ENCODE results near the gene CNTLN.

CNTLN gene

GRCh38 chr9:17134396-17135294 is at the start of gene CNTLN:
CNTLN (plus strand) TSS chr9:17135040; CDS start chr9:17135066, 26 bp downstream.
- H2AFZ ChIP-seq (ENCODE audit: low read depth, low read length), result peak within 1 kb of the TSS; percentile 86
- H3K4me1 ChIP-seq (ENCODE audit: insufficient read depth, low read length), result no peaks in the 10 kb centered on the region
- H3K36me3 ChIP-seq (ENCODE audit: insufficient read depth, low read length), result no peaks in the 10 kb centered on the region

GRCh38 chr9:17088566-17088965 is 46.3 kb upstream of the CNTLN start:
- H2AFZ ChIP-seq (ENCODE audit: low read depth, low read length), result no peak overlapping the region

More at GRCh38 chr9:17134396-17135294, at the start of gene CNTLN:
- Histone ChIP-seq H3K27me3 (ENCODE audit: insufficient read depth, low read length) (no peaks in the 10 kb centered on the region), H3K4me3 (ENCODE audit: low read length) (peak within 1 kb of the TSS; percentile 65), H3K9me3 (ENCODE audit: low read length) (no peaks in the 10 kb centered on the region)

GRCh38 chr9:17090041-17090440 is 44.8 kb upstream of the CNTLN start:
- Histone ChIP-seq H3K36me3 (ENCODE audit: insufficient read depth, low read length) (no peaks in the 10 kb centered on the region), H2AFZ (ENCODE audit: low read depth, low read length) (no peak overlapping the region), H3K27me3 (ENCODE audit: insufficient read depth, low read length) (no peaks in the 10 kb centered on the region), H3K4me3 (ENCODE audit: low read length) (no peak overlapping the region), H3K4me1 (ENCODE audit: insufficient read depth, low read length) (no peaks in the 10 kb centered on the region), H3K9me3 (ENCODE audit: low read length) (no peaks in the 10 kb centered on the region)

More at GRCh38 chr9:17088566-17088965, 46.3 kb upstream of the CNTLN start:
- no peak overlapping the region for H3K4me3 ChIP-seq (ENCODE audit: low read length)
- H3K9me3 ChIP-seq (ENCODE audit: low read length), result no peaks in the 10 kb centered on the region
- H3K4me1 ChIP-seq (ENCODE audit: insufficient read depth, low read length), result no peaks in the 10 kb centered on the region
- H3K36me3 ChIP-seq (ENCODE audit: insufficient read depth, low read length), result no peaks in the 10 kb centered on the region
- H3K27me3 ChIP-seq (ENCODE audit: insufficient read depth, low read length), result no peaks in the 10 kb centered on the region

GRCh38 chr9:17116400-17116837 is 18.4 kb upstream of the CNTLN start:
- Histone ChIP-seq H3K9me3 (ENCODE audit: low read length) (no peaks in the 10 kb centered on the region), H3K36me3 (ENCODE audit: insufficient read depth, low read length) (no peaks in the 10 kb centered on the region), H3K4me1 (ENCODE audit: insufficient read depth, low read length) (no peaks in the 10 kb centered on the region), H3K27me3 (ENCODE audit: insufficient read depth, low read length) (no peaks in the 10 kb centered on the region), H3K4me3 (ENCODE audit: low read length) (no peak overlapping the region), H2AFZ (ENCODE audit: low read depth, low read length) (no peak overlapping the region)

- H3K4me1 ChIP-seq (ENCODE audit: insufficient read depth, low read length), result no peaks in the 10 kb centered on the region
- no peak overlapping the region for H2AFZ ChIP-seq (ENCODE audit: low read depth, low read length)
- no peak overlapping the region for H3K4me3 ChIP-seq (ENCODE audit: low read length)
- no peaks in the 10 kb centered on the region for H3K9me3 ChIP-seq (ENCODE audit: low read length)
- H3K27me3 ChIP-seq (ENCODE audit: insufficient read depth, low read length), result no peaks in the 10 kb centered on the region
- no peaks in the 10 kb centered on the region for H3K36me3 ChIP-seq (ENCODE audit: insufficient read depth, low read length)
Measured at GRCh38 chr9:17117372-17117771, 17.5 kb upstream of the CNTLN start.

GRCh38 chr9:17120203-17120602 is 14.6 kb upstream of the CNTLN start:
- Histone ChIP-seq H3K9me3 (ENCODE audit: low read length) (no peaks in the 10 kb centered on the region), H3K4me1 (ENCODE audit: insufficient read depth, low read length) (no peaks in the 10 kb centered on the region), H2AFZ (ENCODE audit: low read depth, low read length) (no peak overlapping the region), H3K4me3 (ENCODE audit: low read length) (no peak overlapping the region), H3K36me3 (ENCODE audit: insufficient read depth, low read length) (no peaks in the 10 kb centered on the region), H3K27me3 (ENCODE audit: insufficient read depth, low read length) (no peaks in the 10 kb centered on the region)

GRCh38 chr9:17121264-17121663 is 13.6 kb upstream of the CNTLN start:
- Histone ChIP-seq H3K27me3 (ENCODE audit: insufficient read depth, low read length) (no peaks in the 10 kb centered on the region), H3K9me3 (ENCODE audit: low read length) (no peaks in the 10 kb centered on the region), H2AFZ (ENCODE audit: low read depth, low read length) (no peak overlapping the region), H3K4me1 (ENCODE audit: insufficient read depth, low read length) (no peaks in the 10 kb centered on the region), H3K36me3 (ENCODE audit: insufficient read depth, low read length) (no peaks in the 10 kb centered on the region), H3K4me3 (ENCODE audit: low read length) (no peak overlapping the region)

- Histone ChIP-seq H3K4me1 (ENCODE audit: insufficient read depth, low read length) (no peaks in the 10 kb centered on the region), H3K4me3 (ENCODE audit: low read length) (no peak overlapping the region), H3K36me3 (ENCODE audit: insufficient read depth, low read length) (no peaks in the 10 kb centered on the region), H3K27me3 (ENCODE audit: insufficient read depth, low read length) (no peaks in the 10 kb centered on the region), H3K9me3 (ENCODE audit: low read length) (no peaks in the 10 kb centered on the region), H2AFZ (ENCODE audit: low read depth, low read length) (no peak overlapping the region)
Measured at GRCh38 chr9:17130291-17130690, 4.5 kb upstream of the CNTLN start.

- Histone ChIP-seq H3K27me3 (ENCODE audit: insufficient read depth, low read length) (no peaks in the 10 kb centered on the region), H3K4me3 (ENCODE audit: low read length) (no peak overlapping the region)
Measured at GRCh38 chr9:17130725-17131124, 4.1 kb upstream of the CNTLN start.

GRCh38 chr9:17131494-17131893 is 3.3 kb upstream of the CNTLN start:
- H3K9me3 ChIP-seq (ENCODE audit: low read length), result no peaks in the 10 kb centered on the region
- no peaks in the 10 kb centered on the region for H3K4me1 ChIP-seq (ENCODE audit: insufficient read depth, low read length)
- no peaks in the 10 kb centered on the region for H3K27me3 ChIP-seq (ENCODE audit: insufficient read depth, low read length)
- H2AFZ ChIP-seq (ENCODE audit: low read depth, low read length), result no peak overlapping the region
- no peaks in the 10 kb centered on the region for H3K36me3 ChIP-seq (ENCODE audit: insufficient read depth, low read length)
- no peak overlapping the region for H3K4me3 ChIP-seq (ENCODE audit: low read length)

More at GRCh38 chr9:17130725-17131124, 4.1 kb upstream of the CNTLN start:
- H2AFZ ChIP-seq (ENCODE audit: low read depth, low read length), result no peak overlapping the region
- no peaks in the 10 kb centered on the region for H3K9me3 ChIP-seq (ENCODE audit: low read length)
- H3K36me3 ChIP-seq (ENCODE audit: insufficient read depth, low read length), result no peaks in the 10 kb centered on the region
- no peaks in the 10 kb centered on the region for H3K4me1 ChIP-seq (ENCODE audit: insufficient read depth, low read length)

GRCh38 chr9:17135295-17136160 is 688 bp downstream of the CNTLN start:
- Histone ChIP-seq H3K36me3 (ENCODE audit: insufficient read depth, low read length) (no peaks in the 10 kb centered on the region), H3K9me3 (ENCODE audit: low read length) (no peaks in the 10 kb centered on the region), H3K4me1 (ENCODE audit: insufficient read depth, low read length) (no peaks in the 10 kb centered on the region), H3K27me3 (ENCODE audit: insufficient read depth, low read length) (no peaks in the 10 kb centered on the region), H3K4me3 (ENCODE audit: low read length) (peak overlapping the region; percentile 65), H2AFZ (ENCODE audit: low read depth, low read length) (peak overlapping the region; percentile 86)

- H3K4me3 ChIP-seq (ENCODE audit: low read length), result no peak overlapping the region
- no peaks in the 10 kb centered on the region for H3K36me3 ChIP-seq (ENCODE audit: insufficient read depth, low read length)
- H2AFZ ChIP-seq (ENCODE audit: low read depth, low read length), result no peak overlapping the region
- no peaks in the 10 kb centered on the region for H3K4me1 ChIP-seq (ENCODE audit: insufficient read depth, low read length)
- H3K9me3 ChIP-seq (ENCODE audit: low read length), result no peaks in the 10 kb centered on the region
- H3K27me3 ChIP-seq (ENCODE audit: insufficient read depth, low read length), result no peaks in the 10 kb centered on the region
Measured at GRCh38 chr9:17137566-17137965, 2.7 kb downstream of the CNTLN start.

GRCh38 chr9:17138503-17138902 is 3.7 kb downstream of the CNTLN start:
- peaks cover 1% of the 10 kb centered on the region for H3K36me3 ChIP-seq (ENCODE audit: insufficient read depth, low read length)
- H3K4me3 ChIP-seq (ENCODE audit: low read length), result no peak overlapping the region
- H3K27me3 ChIP-seq (ENCODE audit: insufficient read depth, low read length), result no peaks in the 10 kb centered on the region
- no peak overlapping the region for H2AFZ ChIP-seq (ENCODE audit: low read depth, low read length)
- no peaks in the 10 kb centered on the region for H3K9me3 ChIP-seq (ENCODE audit: low read length)
- no peaks in the 10 kb centered on the region for H3K4me1 ChIP-seq (ENCODE audit: insufficient read depth, low read length)
